Measurements from ENCODE around the gene SETD7. TPM values are rescaled to one million over a fixed set of nuclear protein-coding genes. Genes with fewer than 3 reads are reported as not detected.

The SETD7 gene
- total and polyA plus RNA-seq, 2 experiments from 2014 or later, result 1.1 to 4.2 TPM

DNA sequence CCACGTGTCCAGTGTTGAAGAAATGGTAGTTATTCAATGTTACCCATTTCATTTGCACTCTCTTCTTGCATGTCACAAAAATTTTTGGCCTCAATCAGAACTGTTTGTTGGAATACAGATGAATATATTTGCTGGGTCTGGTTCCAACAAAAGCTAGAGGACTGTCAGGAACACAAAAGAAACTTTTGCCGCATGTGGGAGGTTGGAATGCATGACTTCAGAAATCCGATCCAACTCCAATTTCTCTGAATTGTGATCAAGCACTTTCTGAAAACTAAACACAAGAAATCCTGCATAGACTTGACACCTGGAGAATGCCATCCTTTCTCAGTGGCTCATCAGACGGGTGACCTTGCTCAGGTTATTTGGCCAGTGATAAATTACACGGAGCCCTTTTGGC, 15.4 kb downstream of the SETD7 start:
- Histone ChIP-seq H3K36me3 (ENCODE audit: insufficient read depth) (no peaks in the 10 kb centered on the region), H3F3A (replicated peaks; ENCODE audit: low read depth) (no peaks in the 10 kb centered on the region), H3K27me3 (ENCODE audit: insufficient read depth) (no peaks in the 10 kb centered on the region), H4K20me1 (replicated peaks; ENCODE audit: insufficient read depth) (no peaks in the 10 kb centered on the region), H3K4me1 (ENCODE audit: insufficient read depth) (peaks cover 12% of the 10 kb centered on the region), H3K79me2 (replicated peaks; ENCODE audit: insufficient read depth) (no peaks in the 10 kb centered on the region), H3K4me3 (no peak overlapping the region), H3K9me2 (ENCODE audit: insufficient read depth) (no peaks in the 10 kb centered on the region), H3K4me2 (no peak overlapping the region), H2AFZ (no peak overlapping the region), H3K27ac (ENCODE audit: low read depth) (no peak overlapping the region)
- peaks cover 3% of the 10 kb centered on the region for H3K27me3 Mint-ChIP-seq (ENCODE audit: insufficient read depth, low read depth, poor library complexity)
- H3K4me3 Mint-ChIP-seq, result no peak overlapping the region
- H3K36me3 Mint-ChIP-seq (ENCODE audit: low read depth), result no peaks in the 10 kb centered on the region; the same call in 2 of the 3 replicates
- TF ChIP-seq JUNB (IDR thresholded peaks at IDR 0.05; ENCODE audit: unreplicated experiment) (no peak), ZNF331 (CRISPR knock-in tag; IDR thresholded peaks at IDR 0.05; ENCODE audit: low read depth) (no peak), STAT1 (IDR thresholded peaks at IDR 0.05; ENCODE audit: unreplicated experiment) (no peak)
- DNase-seq (ENCODE audit: low spot score) (no peak), ATAC-seq (no peak)
- no peak overlapping the region for H3K27ac Mint-ChIP-seq
- no peaks in the 10 kb centered on the region for H3K9me3 Mint-ChIP-seq
- H3K4me1 Mint-ChIP-seq, result peaks cover 14% of the 10 kb centered on the region

GRCh38 chr4:139540161-139540560, 15.9 kb downstream of the SETD7 start:
- Histone ChIP-seq H3K4me3 (no peak overlapping the region), H3K79me2 (replicated peaks; ENCODE audit: insufficient read depth) (no peaks in the 10 kb centered on the region), H4K20me1 (replicated peaks; ENCODE audit: insufficient read depth) (no peaks in the 10 kb centered on the region), H2AFZ (no peak overlapping the region), H3K4me1 (ENCODE audit: insufficient read depth) (peaks cover 12% of the 10 kb centered on the region), H3F3A (replicated peaks; ENCODE audit: low read depth) (no peaks in the 10 kb centered on the region), H3K27me3 (ENCODE audit: insufficient read depth) (no peaks in the 10 kb centered on the region), H3K27ac (ENCODE audit: low read depth) (no peak overlapping the region), H3K36me3 (ENCODE audit: insufficient read depth) (no peaks in the 10 kb centered on the region), H3K4me2 (no peak overlapping the region), H3K9me2 (ENCODE audit: insufficient read depth) (no peaks in the 10 kb centered on the region)
- Mint-ChIP-seq H3K9me3 (no peaks in the 10 kb centered on the region), H3K27me3 (ENCODE audit: insufficient read depth, low read depth, poor library complexity) (peaks cover 3% of the 10 kb centered on the region), H3K27ac (no peak overlapping the region), H3K4me3 (no peak overlapping the region), H3K36me3 (ENCODE audit: low read depth) (no peaks in the 10 kb centered on the region; the same call in 2 of the 3 replicates), H3K4me1 (peaks cover 14% of the 10 kb centered on the region)
- DNase-seq (ENCODE audit: low spot score), result no peak
- TF ChIP-seq STAT1 (IDR thresholded peaks at IDR 0.05; ENCODE audit: unreplicated experiment), result no peak
- ATAC-seq, result no peak

GRCh38 chr4:139537292-139537691, 18.7 kb downstream of the SETD7 start:
- no peaks in the 10 kb centered on the region for H3K36me3 ChIP-seq (ENCODE audit: insufficient read depth)
- H3K27me3 Mint-ChIP-seq (ENCODE audit: insufficient read depth, low read depth, poor library complexity), result peaks cover 3% of the 10 kb centered on the region
- no peaks in the 10 kb centered on the region for H4K20me1 ChIP-seq (replicated peaks; ENCODE audit: insufficient read depth)
- H3K9me2 ChIP-seq (ENCODE audit: insufficient read depth), result no peaks in the 10 kb centered on the region
- H3K4me3 Mint-ChIP-seq, result no peak overlapping the region
- peaks cover 12% of the 10 kb centered on the region for H3K4me1 ChIP-seq (ENCODE audit: insufficient read depth)
- no peaks in the 10 kb centered on the region for H3K36me3 Mint-ChIP-seq (ENCODE audit: low read depth)
- H3K4me1 Mint-ChIP-seq, result peaks cover 5% of the 10 kb centered on the region; the same call in 2 of the 3 replicates
- H3K27ac Mint-ChIP-seq, result no peak overlapping the region
- no peak overlapping the region for H3K4me3 ChIP-seq
- H3K27me3 ChIP-seq (ENCODE audit: insufficient read depth), result no peaks in the 10 kb centered on the region
- no peak for DNase-seq (ENCODE audit: low spot score)
- no peaks in the 10 kb centered on the region for H3K9me3 Mint-ChIP-seq
- H3F3A ChIP-seq (replicated peaks; ENCODE audit: low read depth), result no peaks in the 10 kb centered on the region
- no peaks in the 10 kb centered on the region for H3K79me2 ChIP-seq (replicated peaks; ENCODE audit: insufficient read depth)
- H3K27ac ChIP-seq (ENCODE audit: low read depth), result no peak overlapping the region
- TF ChIP-seq CREB1 (CRISPR knock-in tag; IDR thresholded peaks at IDR 0.05; ENCODE audit: low read depth) (no peak), ETS1 (IDR thresholded peaks at IDR 0.05) (no peak), POLR2AphosphoS5 (IDR thresholded peaks at IDR 0.05; ENCODE audit: low read depth) (no peak), STAT1 (IDR thresholded peaks at IDR 0.05; ENCODE audit: unreplicated experiment) (no peak), ZNF462 (CRISPR knock-in tag; IDR thresholded peaks at IDR 0.05) (no peak), EZH2 (IDR thresholded peaks at IDR 0.05; ENCODE audit: low read depth, unreplicated experiment) (no peak)
- no peak overlapping the region for H2AFZ ChIP-seq
- H3K4me2 ChIP-seq, result no peak overlapping the region
- no peak for ATAC-seq
